GM10847 (cell line): ENCODE data around the gene SLC23A2.

Source experiments
- POLR2A ChIP-seq: IDR thresholded peaks from 2 replicates; pipeline ENCODE4 v1.6.1; 2011; ENCODE audit not compliant: insufficient read length; ENCODE audit errors: extremely low read depth

The SLC23A2 gene

DNA sequence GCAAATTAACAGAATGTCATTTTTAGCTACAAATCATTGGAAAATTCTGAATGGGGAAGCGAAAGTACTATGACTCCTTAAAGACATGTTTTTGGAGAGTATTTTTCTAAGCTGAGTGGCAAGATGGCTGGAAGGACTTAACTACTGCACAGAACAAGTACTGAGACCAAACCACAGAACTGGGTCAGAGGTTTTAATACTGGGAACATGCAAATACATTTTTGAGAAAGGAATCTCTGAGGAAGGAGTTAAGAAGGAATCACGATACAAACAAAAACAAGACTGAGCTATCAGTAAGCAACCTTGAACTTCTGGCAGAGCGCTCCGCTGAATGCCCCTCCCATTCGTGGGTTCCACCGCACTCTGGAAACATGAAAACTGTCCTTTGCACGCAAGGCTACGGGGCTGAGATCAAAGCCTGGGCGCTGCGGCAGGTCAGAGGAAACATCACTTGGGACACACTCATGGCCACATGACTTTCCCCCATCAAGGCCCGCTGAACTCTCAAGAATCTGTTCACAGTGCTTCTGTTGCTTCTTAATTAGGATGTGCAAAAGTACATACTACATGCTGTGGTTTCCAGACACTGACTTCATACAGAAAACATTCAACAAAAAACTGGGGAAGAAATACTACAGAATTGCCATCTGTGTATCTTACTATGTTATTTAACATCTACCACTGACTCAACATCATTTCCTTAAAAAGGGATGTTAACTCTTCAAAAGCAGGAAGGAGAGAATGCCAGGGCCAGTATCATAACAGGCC, 27.8 kb downstream of the SLC23A2 start:
- TF ChIP-seq POLR2A, result no peak

GRCh38 chr20:4972506-4973251, 28.6 kb downstream of the SLC23A2 start:
- TF ChIP-seq POLR2A, result no peak

GRCh38 chr20:4971064-4971463, 30.2 kb downstream of the SLC23A2 start:
- no peak for TF ChIP-seq POLR2A

- no peak for TF ChIP-seq POLR2A
Measured at GRCh38 chr20:4967752-4968477, 33.4 kb downstream of the SLC23A2 start.

- TF ChIP-seq POLR2A, result no peak
Measured at GRCh38 chr20:4966826-4967751, 34.2 kb downstream of the SLC23A2 start.

DNA sequence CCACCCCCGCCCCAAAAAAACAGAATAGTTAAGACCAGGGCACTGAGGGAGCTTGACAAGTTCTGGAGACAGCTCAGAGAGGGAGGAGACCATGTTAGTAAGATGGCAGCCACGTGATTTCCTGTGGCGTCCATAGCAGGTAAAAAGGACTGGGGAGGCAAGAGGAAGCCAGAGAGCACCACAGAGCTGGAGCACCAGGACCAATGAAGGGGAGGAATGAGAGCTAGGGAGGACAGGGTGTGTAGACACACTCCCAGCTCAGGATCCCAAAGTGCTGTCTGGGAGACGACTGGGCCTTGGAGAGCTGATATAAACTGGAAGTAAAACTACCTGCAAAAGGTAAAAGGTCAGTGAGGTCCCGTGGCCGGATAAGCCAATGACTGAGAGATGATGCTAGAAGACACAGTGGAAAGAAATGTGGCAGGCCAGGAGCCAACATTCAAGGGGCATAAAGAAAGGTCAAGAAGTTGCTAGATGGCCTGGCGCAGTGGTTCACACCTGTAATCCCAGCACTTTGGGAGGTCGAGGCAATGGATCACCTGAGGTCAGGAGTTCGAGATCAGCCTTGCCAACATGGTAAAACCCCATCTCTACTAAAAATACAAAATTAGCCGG, 39.0 kb downstream of the SLC23A2 start:
- no peak for TF ChIP-seq POLR2A

DNA sequence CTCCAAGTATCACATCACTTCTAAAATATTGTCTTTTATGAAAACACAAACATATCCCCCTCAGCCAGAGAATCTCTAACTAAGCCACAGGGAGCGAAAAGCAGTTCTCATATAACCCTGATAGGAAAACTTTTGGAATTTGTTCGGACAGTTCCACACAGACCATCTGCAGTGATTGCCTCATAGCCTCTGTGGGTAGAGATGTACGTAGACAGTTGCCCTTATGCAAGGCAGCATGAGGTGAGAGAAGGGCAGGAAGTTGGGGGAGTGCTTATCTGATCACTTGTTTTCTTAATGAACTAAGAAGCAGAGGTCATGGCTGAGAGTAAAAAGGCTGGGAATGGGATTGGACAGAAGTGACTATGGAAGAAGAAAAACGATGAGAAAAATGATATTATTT, 39.6 kb downstream of the SLC23A2 start:
- no peak for TF ChIP-seq POLR2A

GRCh38 chr20:4959592-4959991, 41.7 kb downstream of the SLC23A2 start:
- TF ChIP-seq POLR2A, result no peak

DNA sequence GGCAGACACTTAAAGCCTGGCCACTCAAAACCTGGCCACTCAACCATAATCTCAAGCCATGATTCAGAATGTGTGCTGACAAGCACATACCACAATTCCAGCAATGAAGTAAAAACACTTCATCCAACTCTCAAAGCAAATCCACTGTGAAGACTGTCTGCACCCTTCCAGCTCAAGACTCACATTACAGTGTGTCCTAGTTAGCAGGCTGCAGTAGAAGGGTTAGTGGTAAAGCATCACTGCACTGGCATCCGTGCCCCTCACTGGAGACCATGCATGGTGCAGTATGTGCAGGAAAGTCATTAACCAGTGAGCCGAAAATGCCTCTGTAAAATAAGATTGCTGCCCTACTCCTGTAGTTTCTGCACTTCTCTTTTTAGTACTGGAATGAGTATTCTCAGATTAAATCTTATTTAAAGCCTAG, 43.4 kb downstream of the SLC23A2 start:
- no peak for TF ChIP-seq POLR2A

GRCh38 chr20:4957187-4957586, 44.1 kb downstream of the SLC23A2 start:
- no peak for TF ChIP-seq POLR2A

DNA sequence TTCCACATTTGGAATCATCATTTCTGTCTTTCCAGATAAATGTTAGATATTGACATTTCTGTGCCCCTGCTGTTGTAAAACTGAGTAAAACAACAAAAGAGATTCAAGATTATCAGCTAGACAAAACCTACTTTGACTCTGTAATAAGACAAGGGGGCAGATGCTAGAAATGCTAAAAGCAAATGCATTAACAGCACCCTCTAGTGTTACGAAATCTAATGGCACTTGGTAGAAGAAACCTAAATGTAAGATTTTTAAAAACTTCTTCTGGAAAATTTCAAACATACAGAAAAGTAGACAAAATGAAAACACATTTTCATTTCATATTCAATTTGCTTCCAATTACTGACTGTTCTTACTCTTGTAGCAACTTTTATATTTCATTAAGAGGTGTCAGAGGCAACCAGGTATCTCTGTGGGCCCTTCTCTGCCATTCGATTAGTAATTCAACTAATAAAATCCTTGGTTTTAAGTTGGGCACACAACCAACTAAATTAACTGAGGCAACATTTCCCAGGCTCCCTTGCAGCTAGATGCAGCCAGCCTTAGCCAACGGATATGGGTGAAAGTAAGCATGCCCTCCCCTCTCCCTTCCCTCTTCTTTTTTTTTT, 45.0 kb downstream of the SLC23A2 start:
- no peak for TF ChIP-seq POLR2A

DNA sequence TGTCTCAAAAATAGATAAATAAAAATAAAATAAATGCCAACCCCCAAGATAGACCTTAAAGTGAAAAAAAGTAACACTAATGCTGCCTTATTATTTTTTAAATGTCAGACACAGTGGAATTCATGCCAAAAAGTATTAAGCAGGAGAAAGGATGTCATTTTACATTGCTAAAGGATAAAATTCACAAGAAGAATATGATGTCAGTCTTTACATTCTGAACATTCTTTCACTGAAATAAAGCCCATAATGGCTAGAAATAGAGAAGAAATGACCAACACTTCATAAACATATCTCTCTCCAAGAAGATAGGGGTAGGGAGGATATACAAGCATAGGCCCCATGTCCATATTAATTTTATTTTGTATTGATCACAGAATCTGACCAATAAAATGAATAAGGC, 47.4 kb downstream of the SLC23A2 start:
- no peak for TF ChIP-seq POLR2A

GRCh38 chr20:4952229-4952628, 49.1 kb downstream of the SLC23A2 start:
- TF ChIP-seq POLR2A, result no peak

GRCh38 chr20:4951299-4951698, 50.0 kb downstream of the SLC23A2 start:
- TF ChIP-seq POLR2A, result no peak

DNA sequence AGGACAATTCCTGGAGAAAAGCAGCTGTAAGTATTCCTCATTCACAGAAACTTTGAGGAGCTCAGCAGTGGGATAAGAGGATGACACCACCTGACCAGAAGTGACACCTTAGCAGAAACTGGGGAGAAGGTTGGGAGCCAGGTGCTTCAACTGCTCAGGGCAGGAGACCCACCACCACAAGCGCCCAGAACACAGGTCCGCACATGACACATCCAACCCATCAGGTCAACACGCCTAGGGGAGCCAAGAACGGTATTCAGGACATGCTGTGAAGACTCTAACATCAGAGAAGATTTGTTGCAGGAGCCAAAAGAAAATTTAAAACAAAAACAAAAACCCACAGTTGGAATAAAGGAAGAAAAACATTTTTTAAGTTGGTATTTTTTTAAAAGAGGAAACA, 50.5 kb downstream of the SLC23A2 start:
- TF ChIP-seq POLR2A, result no peak

DNA sequence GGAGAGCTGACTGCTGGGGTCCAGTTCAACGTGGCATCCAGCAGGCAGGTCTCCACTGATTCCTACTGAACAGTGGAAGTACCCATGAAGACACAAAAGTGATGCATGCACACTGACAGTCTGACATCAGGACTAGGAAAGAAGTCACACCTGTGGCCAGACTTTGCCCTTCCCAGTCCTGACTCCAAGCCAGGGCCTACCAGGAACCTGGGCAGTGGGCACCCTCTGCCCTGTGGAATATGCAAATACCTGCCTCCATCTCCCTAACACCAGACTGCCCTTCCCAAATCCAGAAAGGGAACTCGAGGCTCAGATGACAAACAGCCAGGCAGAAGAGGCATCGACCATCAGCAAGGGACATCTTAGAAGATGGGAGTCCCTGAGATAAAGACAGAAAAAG, 50.9 kb downstream of the SLC23A2 start:
- no peak for TF ChIP-seq POLR2A
